GM19463 (cell line): ENCODE results near the gene SLC2A2.

Source experiments
- ATAC-seq: cut with Tn5 transposase; IDR thresholded peaks from one replicate; pipeline ENCODE4 v1.9.1; 2021; ENCODE audit warnings: mild to moderate bottlenecking, moderate library complexity; ENCODE audit not compliant: unreplicated experiment

The SLC2A2 gene

DNA sequence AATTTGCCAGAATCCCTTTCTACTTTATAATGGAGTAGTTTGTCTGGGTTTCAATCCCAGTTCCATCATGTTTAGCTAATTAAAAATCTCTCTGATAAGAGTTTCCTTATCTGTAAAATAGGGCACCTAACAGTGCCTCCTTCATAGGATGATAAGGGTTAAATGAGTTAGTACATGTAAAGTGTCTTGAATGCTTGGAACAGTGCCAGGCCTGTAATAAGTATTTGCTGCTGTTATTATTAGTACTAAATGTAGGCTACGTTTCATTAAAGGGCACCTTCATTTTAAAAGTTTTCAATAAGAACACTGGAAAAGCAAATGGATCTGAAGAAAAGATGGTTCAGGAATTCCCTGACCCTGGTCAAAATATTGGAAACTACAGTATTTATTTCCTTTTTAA, 11.8 kb upstream of the SLC2A2 start:
- ATAC-seq, result no peak

DNA sequence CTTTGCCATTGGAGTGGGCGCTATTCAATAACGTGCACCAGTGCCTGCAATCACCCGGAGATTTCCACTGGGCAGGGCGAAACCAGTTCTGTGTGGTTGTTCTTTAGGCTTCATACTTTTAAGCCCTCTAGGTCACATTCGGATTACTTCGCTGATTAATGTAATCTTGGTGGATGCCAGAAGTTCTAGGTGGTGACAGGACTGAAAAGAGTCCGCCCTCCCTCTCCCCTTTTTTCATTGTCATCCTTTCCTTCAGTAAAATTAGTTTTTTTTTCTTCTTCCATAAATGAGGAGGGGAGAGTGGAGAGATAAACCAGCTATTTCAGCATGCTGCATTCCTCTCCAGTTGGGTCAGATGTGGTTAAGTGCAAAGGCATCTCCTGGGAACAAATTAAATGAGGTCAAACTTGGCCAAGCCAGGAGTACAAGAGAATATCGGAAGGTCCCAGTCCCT, 2.3 kb upstream of the SLC2A2 start:
- ATAC-seq, result no peak

- peak; percentile 79 for ATAC-seq
Observed at GRCh38 chr3:171028025-171028778, 1.7 kb upstream of the SLC2A2 start.

DNA sequence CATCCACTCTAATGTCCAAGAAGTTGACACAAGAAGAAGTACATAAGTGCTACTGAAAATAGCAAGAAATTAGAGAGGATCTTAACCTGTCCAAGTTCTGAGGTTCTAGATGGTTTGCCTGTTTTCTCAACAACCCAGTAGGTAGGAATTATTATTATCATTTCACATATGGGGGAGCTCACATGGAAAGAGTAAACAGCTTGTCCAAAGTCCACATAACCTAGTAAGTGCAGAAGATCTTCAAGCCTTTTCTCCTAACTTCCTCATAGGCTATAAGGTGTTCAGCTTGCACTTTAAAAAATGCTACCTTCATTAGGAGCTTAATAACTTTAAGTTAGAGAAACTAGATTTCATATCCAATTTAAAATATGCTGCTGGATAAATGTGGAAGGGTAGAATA, 3.0 kb downstream of the SLC2A2 start:
- no peak for ATAC-seq

DNA sequence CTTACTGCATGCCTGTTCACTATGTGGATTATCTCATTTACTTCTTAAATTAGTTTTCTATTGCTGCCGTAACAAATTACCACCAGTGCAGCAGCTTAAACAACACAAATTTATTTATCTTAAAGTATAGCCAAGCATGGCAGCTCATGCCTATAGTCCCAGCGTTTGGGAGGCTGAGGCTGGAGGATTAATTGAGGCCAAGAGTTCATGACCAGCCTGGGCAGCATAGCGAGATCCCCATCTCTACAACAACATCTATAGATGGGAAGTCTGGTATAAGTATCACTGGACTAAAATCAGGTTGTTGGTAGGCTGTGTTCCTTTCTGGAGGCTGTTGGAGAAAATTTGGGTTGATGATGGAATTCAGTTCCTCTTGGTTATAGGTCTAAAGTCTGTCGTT, 5.1 kb downstream of the SLC2A2 start:
- ATAC-seq, result no peak

GRCh38 chr3:171018156-171018935, 8.2 kb downstream of the SLC2A2 start:
- ATAC-seq, result no peak

DNA sequence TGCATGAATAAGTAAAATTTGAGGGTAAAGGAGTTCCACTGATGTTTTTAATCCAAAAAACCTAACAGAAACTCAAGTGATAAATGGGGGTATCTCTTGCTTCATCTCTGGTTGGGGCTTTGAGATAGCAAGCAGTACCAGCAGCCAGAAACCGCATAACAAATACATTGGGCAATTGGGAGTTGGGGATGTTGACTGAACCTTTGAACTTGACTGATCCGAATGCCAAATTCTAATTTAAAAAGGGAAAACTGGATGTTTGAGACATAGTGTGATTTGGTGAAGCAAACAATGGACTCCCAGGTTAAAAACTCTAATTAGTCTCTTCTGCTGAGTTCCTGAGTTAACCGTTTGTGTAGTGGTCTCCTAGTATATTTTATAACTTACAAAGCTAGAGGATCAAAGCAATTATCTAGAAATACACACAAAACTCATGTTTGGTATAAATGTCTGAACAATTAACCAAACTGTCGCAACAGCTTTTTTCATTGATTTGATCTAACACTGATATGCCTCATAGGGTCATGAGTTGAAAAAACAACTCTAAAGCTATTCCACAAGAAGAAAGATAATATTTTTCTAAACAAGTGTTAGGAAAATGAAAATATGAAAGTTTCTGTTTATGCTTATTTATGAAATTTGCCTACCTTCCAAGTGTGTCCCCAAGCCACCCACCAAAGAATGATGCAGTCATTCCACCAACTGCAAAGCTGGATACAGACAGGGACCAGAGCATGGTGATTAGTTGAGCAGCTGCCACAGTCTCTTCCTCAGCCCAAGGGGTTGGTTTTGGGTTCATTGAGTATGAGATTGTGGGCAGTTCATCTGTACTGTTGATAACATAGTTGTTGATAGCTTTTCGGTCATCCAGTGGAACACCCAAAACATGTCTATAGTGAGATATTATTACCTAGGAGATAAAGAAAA, 12.4 kb downstream of the SLC2A2 start:
- ATAC-seq, result no peak

DNA sequence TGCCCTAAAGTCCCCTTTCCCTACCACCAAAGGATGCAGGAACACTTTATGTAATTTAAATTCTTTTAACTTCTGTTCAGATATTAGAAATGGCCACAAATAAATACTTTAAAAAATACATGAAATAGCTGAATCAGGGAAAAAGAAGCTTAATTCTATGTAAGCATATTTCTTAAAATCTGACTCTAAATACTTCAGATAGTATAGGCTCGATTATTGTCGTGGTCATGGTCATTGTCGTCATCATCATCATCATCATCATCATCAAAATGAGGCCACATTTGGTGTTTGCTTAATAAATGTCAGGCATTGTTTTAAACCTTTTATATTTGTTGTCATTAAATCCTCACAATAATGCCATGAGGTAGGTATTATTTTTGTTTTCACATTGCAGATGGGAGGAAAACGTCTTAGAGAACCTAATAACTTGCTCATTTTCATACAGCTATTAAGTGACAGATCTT, 14.6 kb downstream of the SLC2A2 start:
- no peak for ATAC-seq

DNA sequence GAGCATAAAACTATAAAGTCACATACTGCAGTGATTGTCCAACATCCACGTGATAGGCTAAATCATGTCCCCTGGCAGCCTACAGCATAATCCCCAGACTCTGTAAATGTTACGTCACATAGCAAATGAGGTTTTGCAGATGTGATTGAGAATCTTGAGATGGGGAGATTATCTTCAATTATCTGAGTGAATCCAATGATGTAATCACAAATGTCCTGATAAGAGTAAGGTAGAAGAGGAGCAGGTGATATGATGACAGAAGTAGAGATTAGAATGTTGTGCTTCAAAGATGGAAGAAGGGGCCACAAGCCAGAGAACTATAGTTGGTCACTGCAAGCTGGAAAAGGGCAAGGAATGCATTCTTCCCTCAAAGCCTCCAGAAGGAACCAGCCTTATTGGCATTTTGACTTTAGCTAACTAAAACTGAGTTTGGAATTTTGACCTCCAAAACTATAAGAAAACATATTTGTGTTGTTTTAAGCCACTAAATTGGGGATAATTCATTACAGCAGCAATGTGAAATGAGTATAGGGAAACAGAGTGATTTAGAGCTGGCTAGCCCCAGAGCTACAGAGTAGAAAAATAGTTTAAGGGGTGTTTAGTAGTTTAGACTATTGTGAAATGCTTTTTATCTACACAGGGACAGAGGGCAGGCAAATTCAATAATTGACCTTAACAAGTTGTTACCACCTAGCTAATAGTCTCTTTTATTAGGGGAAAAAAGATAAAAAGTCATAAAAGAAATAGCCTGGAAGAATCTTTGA, 15.2 kb downstream of the SLC2A2 start:
- no peak for ATAC-seq

GRCh38 chr3:171007316-171007715, 19.2 kb downstream of the SLC2A2 start:
- ATAC-seq, result no peak

GRCh38 chr3:171005648-171006047, 20.9 kb downstream of the SLC2A2 start:
- no peak for ATAC-seq

DNA sequence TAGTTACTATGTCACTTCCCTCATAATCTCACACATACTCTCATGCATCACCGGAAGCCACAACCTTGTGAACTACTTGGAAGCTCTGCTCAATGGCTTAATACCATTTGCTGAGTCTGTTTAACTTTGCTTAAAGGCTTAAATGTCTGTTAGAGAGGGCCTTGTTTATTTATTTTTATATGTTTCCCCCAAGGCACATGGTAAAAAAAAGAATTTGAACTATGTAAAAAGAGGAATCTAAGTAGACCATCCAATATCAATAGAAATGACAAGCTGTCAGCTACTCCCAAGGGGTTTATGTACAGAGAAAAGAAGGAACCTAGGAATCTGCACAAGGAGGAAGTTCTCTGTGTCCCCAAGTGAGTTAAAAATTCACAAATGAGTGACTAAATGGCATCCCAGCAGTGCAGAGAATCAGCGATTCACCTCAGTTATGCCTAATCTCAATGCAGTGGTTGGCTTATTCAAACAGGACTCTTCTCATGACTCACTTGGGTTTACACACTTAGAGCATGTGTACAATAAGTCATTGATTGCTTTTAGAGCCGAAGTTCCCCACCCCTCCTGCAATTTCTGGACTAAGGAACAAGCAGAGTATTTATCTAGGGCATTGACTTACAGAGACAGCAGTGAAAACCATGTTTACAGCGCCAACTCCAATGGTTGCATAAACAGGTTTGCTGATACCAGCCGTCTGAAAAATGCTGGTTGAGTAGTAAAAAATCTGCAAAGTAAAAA, 24.4 kb downstream of the SLC2A2 start:
- peak; percentile 82 for ATAC-seq

- no peak for ATAC-seq
Observed at GRCh38 chr3:171001250-171001893, 25.1 kb downstream of the SLC2A2 start.

- no peak for ATAC-seq
Observed at GRCh38 chr3:171000281-171000680, 26.2 kb downstream of the SLC2A2 start.

DNA sequence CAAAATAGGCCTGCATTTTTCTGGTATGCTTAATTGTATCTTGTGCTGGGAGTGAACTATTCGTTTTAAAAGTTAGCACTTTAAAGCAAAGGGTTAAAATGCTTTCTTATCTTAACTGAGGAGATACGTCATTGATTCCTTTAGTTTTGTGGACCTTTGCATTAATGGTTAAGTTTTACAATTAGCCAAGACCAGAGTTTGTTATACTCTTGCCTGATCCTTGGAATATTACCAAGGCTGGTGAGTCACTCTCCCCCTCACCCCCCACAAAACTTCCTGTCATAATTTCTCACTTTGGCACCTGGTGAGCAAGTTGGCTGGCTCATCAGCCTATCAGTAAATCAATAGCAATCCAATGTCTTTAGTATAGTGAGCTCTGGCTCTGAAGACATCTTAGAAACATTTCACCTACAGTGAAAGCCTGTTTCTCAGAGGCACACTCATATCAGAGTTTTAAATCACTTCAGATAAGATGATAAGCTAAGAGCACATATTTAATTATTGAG, 26.7 kb downstream of the SLC2A2 start:
- ATAC-seq, result no peak

DNA sequence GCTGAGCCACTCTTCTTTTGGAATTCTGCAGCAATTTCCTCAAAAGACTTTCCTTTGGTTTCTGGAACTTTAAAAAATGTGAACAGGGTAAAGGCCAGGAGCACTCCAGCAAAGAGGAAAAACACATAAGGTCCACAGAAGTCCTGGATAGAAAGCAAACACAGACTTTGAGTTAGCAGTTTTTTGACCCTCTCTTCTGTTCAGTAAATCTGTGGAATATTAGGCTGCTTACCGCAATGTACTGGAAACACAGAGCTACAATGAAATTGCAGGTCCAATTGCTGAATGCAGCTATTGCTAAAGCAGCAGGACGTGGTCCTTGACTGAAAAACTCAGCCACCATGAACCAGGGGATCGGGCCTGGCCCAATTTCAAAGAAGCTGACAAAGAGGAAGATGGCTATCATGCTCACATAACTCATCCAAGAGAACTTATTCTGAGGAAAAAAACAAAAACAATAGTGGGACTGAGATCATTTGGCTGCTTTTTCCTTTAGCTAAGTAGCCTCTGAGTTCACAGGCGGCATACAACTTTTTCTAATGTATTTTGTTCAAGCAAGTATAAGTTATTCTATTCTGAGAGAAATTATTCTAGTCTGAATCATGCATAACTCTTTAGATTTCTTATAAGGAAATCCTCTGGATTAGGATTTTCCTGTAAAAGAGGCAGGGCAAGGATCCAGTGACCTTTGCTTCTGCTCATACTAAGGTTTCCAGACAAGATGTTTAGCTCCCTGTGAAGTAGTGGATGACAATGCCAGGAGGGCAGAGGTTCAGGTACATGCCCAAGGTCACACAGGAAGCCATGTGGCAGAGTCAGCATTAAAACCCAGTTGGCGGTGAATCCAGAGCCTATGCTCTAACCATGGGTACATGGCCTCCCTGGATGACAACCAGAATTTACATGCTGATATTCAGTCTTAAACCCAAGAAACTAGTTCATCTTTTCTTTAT, 28.3 kb downstream of the SLC2A2 start:
- no peak for ATAC-seq

DNA sequence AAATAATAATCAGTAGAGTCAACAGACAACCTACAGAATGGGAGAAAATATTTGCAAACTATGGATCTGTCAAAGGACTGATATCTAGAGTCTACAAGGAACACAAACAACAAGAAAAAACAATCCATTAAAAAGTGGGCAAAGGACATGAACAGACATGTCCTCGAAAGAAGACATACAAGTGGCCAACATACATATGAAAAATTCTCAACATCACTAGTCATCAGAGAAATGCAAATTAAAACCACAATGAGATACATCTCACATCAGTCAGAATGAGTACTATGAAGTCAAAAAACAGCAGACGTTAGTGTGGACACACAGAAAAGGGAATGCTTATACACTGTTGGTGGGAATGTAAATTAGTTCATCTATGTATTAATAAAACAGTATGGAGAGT, 33.7 kb downstream of the SLC2A2 start:
- ATAC-seq, result no peak

DNA sequence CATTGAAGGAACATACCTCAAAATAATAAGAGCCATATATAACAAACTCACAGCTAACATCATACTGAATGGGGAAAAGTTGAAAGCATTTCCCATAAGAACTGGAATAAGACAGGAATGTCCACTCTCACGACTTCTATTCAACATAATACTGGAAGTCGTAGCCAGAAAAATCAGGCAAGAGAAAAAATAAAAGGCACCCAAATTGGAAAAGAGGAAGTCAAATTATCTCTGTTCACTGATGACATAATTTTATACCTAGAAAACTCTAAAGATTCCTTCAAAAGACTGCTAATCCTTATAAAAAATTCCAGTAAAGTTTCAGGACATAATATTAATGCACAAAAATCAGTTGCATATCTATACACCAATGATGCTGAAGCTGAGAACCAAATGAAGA, 34.9 kb downstream of the SLC2A2 start:
- no peak for ATAC-seq
